Stimulated activated CD4-positive, alpha-beta T cell treated with anti-CD3 and anti-CD28 coated beads, Interleukin-1b, Interleukin-23, amount 100 ng/mL, for 24 hours (primary cell): ENCODE data around the gene EPHA5.
"Not testable (repeated sequence)": the region's sequence is repeated elsewhere in the genome, so short reads cannot be mapped to it uniquely, and the experiment has no call there.

Experiments used
- DNase-seq, 4 experiments: peaks; one replicate each; pipeline ENCODE4 v3.0.0-alpha.2; 2020; ENCODE audit warnings: low read depth in 4 of 4, low spot score in 1 of 4

EPHA5 gene

DNA sequence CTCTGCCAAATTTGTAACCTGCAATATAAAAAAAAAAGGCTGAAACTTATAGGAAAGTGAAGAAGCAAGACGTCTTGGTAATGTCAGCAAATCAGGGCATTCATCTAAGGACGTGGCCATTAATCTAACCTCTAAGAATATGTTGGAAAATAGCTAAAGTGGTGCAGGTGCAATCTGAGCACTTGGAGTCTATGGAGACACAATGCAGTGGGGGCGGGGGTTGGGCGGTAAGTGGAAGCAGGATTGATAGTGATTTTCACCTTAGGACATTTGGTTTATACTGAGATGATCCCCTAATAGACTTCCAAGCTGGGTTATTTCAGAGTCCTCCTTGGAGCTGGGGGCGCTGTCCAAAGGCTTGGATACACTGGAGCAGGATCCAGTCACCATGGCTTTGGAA lies 283.4 kb downstream of the EPHA5 start:
- no peak for DNase-seq

DNA sequence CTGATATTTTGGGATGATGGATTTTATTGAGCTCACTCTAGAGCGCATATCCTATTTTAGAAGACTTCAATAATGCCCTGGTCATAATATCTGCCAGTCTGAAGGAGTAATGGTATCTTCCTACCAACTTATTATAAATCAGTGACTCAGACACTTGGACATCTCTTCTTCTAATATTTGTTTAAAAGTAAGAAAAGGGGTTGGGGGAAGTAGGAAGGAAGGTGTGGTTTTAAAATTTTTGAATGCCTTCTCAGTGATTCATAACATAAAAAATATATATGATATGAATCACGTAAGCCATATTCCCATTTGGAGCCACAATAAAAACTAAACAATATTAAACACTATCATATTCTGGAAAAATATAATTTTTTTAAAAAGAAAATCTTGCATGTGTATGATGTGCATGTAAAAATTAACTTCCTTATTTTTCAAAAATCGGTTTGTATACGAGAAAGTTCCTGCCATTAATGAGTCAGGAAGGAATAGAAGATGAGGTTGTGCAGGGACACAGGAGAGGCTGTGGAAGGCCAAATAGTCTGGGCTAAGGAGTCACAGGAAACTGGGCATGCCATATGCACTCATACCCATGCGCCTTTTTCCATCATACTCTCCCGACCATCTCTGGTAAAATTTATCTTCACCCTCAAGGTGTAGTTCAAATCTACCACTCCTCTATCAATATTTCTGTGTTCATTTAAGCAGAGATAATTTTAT lies 286.5 kb downstream of the EPHA5 start:
- no peak for DNase-seq

DNA sequence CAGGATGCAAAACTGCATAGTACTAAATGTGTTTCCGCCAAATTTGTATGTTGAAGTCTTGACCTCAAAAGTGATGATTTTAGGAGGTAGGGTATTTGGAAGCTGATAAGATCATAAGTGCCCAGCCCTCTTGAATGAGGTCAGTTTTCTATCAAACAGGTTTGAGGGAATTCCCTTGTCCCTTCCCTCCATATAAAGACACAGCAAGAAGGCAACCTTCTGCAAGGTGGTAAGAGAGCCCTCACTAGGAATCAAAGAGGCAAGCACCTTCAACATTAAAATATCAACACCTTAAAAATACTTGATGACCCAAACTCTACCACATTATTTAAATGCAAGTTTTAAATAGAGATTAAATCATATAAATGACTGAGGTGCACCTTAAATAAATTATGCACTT lies 288.6 kb downstream of the EPHA5 start:
- DNase-seq = no peak

DNA sequence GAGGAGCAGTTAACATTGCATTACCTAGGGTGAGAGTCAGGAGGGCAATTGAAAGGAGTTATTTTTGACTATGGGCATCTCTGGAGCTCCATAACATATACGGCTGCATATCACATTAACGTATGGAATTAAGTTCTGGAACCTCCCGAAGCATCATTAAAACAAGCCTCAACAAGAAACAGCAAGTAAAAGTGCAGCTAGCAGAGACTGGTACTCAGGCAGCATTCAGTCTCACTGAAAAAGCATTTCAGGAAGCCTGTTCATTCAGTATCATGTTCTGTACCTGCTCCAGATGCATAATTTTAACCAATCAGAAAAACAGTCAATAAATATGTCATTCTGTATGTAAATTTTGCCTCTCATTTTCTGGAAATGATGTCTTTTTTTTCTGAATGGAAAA lies 299.6 kb downstream of the EPHA5 start:
- no peak for DNase-seq

DNA sequence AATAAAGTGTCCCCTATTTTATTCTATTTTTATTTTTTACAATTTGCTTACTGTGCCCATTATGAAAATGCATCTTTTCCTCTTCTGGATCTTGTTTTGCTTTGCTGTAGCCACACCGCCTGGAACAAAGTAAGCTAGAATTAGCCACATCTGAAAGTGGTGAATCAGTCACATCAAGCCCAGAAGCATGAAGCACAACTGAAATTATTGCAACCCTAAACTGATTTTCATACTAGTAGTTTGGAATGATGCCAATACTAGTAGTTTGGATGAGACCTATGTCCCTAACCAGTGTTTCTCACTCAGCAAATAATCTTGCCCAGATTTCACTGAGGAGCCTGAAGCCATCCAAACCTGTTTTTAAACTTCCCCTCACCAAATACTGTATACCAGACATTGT lies 303.0 kb downstream of the EPHA5 start:
- no peak for DNase-seq

DNA sequence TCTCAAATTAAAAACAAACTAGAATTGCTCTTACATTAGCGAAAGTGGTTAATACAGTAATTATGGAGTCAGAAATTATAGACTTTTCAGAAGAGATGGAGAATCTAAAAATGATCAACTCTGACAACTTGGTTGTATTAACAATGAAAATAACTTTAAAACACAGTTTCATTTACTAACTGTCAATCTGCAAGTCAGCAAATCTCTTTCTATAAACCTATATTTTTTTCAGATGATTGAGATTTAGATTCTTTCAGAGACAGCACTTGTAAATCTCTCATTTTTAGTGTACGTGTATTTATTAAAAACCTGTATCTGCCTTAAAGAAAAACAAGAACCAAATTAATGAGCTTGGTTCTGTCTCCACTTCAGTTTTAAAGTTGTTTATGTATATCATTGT lies 311.4 kb downstream of the EPHA5 start:
- DNase-seq = no peak

DNA sequence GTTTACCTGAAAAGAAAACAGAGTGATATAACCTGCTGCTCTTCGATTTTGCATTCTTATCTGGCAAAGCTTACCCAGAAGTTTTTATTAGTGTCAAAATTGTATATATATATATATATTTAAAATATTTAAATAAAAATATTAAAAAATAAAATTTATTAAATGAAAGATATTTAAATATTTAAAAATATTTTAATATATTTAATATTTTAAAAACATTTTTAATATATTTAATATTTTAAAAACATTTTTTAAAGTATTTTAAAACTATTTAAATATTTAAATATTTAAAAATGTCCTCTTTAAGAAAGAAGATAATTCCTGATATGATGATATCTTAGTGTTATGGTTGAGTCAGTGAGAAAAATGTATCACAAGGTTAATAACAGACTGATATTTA lies 317.2 kb downstream of the EPHA5 start:
- no peak for DNase-seq

DNA sequence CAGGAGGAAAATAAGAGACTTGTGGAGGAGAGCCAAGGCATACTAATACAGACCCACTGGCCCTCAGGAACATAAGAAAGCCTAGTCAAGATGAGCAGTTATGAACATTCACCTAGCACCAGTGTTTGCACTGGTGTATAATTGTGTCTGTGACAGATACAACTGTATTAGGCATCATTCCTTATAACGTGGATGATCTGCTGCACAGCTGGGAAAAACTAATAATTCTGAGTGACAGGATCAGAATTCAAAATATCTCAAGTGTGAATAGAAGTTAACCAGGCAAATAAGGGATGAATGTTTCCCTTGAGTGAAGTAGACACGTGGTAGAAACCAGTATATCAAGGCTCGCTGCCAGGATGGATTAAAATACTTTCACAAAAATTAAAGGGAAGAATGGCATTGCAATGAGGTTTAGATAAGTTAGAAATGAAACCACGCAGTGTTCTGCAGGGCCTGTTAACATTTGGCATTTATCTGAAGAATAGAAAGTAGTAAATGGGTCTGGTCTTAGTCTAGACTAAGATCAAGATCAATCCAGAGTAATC lies 325.9 kb downstream of the EPHA5 start:
- no peak for DNase-seq

DNA sequence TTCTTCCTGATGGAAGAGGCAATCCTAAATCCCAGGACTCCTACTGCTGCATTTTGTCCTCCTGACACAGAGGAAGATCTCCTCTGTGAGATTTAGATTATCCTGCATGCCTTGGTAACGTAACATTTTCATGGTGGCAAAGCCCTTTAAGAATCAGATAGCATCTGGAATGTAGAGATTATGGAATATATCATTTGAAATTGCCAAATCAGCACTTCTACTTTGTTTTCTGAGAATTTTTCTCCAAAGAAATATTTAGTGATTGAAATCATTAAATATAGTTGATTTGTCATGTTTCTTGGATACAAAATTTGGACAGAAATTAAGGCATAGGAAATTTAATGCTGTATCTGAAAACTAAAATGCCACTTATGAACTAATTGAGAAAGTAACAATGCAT lies 326.9 kb downstream of the EPHA5 start:
- no peak for DNase-seq

DNA sequence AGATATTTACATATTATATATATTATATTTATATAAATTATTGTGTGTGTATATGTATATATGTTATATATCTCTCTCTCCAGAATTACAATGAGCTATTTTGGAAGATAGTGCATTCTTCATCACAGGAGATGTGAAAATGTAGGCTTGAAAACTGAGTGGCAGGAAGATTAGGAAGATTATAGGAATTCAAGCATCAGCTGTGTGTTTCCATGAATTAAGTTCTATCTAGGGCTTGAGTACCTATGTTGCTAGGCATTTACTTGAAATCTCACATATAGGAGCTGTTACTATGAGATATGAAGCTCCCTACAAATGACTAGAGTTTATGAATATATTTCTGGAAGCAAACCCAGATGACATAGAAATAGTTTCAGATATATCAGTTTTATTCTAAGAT lies 328.7 kb downstream of the EPHA5 start:
- DNase-seq = no peak

DNA sequence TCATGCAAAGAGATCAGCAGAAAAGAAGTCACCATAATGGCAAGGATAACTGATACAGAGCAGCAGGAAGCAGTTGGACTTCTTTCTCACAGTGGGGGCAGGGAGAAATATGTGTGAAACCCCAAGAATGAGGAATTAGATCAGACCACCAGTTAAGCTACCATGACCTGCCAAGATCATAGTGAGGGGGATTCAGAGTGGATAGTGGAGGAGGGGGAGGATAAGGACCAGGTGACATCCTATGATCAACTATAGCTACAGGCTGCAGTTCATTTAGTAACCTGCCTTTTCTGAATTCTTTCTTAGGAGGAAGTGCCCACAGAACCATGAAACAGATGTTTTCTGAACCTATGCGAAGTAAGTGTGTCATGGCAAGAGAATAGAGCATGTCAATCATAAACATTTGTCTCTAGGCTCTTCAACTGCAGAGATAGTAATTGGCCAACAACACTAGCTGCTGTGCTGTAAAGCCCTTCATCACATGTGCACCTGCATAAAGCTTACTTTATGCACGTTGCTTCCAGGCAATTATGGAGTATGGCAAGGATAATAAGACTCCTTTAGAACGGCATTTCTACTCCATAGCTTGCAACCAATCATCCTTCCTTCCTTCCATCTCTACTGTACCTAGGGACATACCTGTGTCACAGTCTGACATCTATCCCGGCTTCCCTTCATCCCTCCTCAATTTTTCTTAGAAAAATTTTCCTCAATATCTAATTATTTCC lies 329.7 kb downstream of the EPHA5 start:
- no peak for DNase-seq

DNA sequence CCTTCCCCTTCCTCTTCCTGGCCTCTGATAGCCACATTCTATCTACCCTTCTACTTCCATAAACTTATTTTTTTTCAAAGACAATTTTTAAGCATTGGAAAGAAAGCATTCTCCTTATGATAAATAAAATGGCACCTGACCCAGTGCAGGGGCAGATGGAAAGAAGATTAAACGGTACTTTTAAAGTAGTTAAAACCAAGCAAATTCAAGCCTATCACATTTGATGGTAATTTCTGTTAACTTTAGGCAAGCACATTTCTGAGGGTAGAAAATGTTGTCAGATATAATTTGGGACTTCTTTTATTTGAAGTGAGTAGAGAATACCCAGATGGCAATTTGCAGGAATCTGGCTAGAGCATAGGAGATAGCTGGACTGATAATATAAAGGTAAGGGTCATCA lies 332.9 kb downstream of the EPHA5 start:
- DNase-seq = no peak

DNA sequence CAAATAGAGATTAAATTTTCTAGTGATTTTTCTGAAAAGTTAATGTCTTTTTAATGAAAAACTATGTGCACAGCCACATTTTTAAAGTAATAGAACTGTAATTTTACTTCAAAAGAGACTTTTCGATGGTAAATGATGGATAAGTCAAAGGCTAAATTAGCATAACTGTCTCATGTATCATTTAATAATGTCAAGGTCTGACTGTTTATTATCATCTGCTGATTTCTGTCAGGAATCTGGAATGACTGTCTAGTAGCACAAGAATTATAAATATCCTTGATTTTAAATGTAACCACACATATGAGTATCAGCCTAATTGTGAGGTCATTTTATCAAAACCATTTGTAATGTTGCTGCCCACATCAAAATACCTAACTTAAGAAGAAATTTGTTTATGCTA lies 333.8 kb downstream of the EPHA5 start:
- no peak for DNase-seq

DNA sequence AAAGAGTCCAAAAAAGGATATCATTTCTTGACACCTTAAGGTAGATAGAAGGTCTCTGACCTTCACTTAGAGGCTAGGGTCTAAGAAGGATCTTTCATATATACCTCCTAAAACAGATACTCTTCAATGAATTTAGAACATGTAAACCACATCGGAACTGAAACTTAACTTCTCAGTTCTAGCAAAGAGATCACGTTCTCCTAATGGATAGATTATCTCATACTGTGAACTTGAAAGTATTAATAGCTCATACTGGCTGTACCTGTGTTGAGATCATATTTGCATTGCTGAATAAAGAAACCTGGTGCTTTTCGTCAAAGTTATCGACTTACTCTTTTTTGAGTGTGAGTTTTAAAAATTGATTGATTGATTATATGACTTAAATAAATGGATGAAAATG lies 353.8 kb downstream of the EPHA5 start:
- DNase-seq = no peak

DNA sequence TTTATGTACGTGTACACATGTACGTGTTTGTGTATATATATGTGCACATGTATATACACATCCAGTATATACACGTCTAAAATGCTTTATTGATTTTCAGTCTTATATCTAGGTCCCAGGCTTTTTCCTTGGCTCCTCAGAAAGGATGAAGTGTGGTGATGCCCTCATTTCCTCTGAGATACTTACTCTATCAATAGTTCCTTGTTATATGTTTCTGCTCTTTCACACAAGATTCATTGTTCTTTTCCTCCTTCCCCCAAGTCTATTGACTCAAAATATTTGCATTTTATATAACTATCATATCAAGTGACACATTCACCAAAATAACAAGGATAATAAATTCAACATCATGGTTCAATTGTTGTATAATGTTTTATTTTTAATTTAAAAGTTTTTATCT lies 359.2 kb downstream of the EPHA5 start:
- DNase-seq = no peak

DNA sequence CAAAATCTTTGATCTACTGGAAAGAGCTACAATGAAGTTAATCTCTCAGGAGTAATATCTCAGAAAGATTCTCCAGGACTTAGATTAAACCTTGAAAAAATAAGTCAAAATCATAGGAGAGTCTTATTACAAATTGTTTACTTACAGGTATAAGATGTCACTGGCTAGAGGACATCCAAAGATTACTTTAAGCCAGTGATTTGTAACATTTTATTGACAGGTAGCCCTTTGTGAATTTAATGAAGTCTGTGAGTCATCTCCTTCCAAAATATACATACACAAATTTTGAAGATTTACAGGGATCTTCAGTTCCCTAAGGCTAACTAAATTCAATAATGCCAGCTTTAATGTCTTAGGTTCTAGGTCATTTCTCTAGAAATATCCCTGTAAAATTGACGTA lies 359.7 kb downstream of the EPHA5 start:
- DNase-seq = no peak

DNA sequence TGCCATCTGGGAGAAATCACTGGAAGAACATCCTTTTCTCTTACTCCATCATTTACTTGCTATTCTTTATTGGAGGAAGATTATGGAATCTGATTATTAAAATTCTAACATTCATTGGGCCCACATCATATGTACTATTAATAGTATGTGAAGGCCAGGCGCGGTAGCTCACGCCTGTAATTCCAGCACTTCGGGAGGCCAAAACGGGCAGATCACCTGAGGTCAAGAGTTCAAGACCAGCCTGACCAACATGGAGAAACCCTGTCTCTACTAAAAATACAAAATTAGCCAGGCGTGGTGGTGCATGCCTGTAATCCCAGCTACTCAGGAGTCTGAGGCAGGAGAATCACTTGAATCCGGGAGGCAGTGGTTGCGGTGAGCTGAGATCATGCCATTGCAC lies 361.7 kb downstream of the EPHA5 start:
- DNase-seq = not testable (repeated sequence)

DNA sequence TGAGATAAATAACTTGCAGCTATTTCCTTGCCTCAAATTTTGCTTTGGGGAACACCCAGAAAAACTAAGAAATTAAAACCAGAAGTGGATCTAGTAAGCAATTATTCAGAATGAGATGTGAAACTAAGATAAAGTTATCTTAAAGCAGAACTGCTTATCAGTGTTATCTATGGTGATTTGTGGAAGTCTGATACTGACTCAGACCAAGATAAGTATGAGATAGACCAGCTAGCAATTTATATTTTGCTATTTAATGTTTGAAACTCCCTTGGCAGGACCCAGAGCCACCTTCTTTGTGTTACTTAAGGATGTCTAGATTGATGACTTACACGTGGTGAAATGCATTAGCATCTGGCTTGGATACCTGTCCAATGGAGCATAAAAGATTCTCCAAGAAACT lies 368.1 kb downstream of the EPHA5 start:
- DNase-seq = no peak

DNA sequence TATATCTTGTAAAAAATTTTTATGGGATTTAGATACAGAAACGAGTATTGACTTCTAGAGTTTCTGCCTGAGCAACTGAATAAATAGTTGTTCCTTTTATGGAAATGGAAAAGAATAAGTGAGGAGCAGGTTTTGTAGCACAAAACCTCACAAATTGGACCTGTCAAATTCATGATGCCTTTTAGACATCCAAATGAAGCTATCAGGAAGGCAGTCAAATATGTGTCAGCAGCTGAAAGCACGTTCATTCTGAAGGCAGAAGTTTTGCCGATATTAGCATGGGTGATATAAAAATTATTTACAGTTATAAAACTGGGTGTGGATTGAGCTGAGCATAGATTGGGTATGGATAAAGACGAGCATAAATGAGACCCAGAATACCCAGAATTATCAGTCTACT lies 374.0 kb downstream of the EPHA5 start:
- DNase-seq = no peak

DNA sequence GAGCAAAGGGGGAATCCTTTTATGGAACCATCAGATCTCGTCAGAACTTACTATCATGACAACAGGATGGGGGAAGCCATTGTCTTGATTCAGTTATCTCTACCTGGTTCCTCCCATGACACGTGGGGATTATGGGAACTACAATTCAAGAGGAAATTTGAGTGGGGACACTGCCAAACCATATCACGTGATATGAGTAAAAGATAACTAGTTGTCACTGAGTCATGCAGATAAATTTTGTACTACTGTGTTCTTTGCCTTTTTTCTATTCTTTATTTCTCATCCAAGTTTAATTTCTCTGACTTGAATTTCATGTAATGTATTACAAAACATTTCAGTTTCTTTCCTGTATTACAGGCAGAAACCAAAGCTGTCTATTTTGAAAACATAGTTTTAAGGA lies 383.2 kb downstream of the EPHA5 start:
- DNase-seq = no peak
